LNCAP (cell line): ENCODE results near the gene FSCN2.

Source experiments
- CTCF ChIP-seq: fragments of 450-650 bp; IDR thresholded peaks from 2 replicates; pipeline ENCODE4 v1.5.1; 2017; ENCODE audit warnings: mild to moderate bottlenecking

The FSCN2 gene

GRCh38 chr17:81527591-81528383 is at the start of gene FSCN2:
Gene FSCN2, plus strand, starts transcription at chr17:81528377. Its CDS starts 155 bp downstream, at chr17:81528532.
- TF ChIP-seq CTCF = no peak

GRCh38 chr17:81479175-81480071 is 48.8 kb upstream of the FSCN2 start:
- no peak for TF ChIP-seq CTCF

- TF ChIP-seq CTCF = no peak
Measured at GRCh38 chr17:81480140-81481072, 47.8 kb upstream of the FSCN2 start.

- no peak for TF ChIP-seq CTCF
Measured at GRCh38 chr17:81481073-81481799, 46.9 kb upstream of the FSCN2 start.

- TF ChIP-seq CTCF = no peak
Measured at GRCh38 chr17:81481815-81482505, 46.2 kb upstream of the FSCN2 start.

GRCh38 chr17:81482673-81483072 is 45.5 kb upstream of the FSCN2 start:
- no peak for TF ChIP-seq CTCF
